SK-N-MC (cell line): Measurements from ENCODE around the gene ALDH16A1.

Experiments used
- EZH2 ChIP-seq: fragments of 200-600 bp; sonication (generic); IDR thresholded peaks from one replicate; pipeline ENCODE4 v1.6.1; 2017; ENCODE audit warnings: antibody characterized with exemption
- FOXP2 ChIP-seq: optimal IDR thresholded peaks from 2 replicates; pipeline ENCODE3; 2011; ENCODE audit warnings: mild to moderate bottlenecking, moderate library complexity; ENCODE audit not compliant: insufficient read depth; ENCODE audit errors: extremely low read length, control extremely low read depth
- POLR2AphosphoS5 ChIP-seq: IDR thresholded peaks from 2 replicates; pipeline ENCODE4 v1.6.1; 2012; ENCODE audit warnings: mild to moderate bottlenecking, low read depth, low read length, borderline replicate concordance

DNA sequence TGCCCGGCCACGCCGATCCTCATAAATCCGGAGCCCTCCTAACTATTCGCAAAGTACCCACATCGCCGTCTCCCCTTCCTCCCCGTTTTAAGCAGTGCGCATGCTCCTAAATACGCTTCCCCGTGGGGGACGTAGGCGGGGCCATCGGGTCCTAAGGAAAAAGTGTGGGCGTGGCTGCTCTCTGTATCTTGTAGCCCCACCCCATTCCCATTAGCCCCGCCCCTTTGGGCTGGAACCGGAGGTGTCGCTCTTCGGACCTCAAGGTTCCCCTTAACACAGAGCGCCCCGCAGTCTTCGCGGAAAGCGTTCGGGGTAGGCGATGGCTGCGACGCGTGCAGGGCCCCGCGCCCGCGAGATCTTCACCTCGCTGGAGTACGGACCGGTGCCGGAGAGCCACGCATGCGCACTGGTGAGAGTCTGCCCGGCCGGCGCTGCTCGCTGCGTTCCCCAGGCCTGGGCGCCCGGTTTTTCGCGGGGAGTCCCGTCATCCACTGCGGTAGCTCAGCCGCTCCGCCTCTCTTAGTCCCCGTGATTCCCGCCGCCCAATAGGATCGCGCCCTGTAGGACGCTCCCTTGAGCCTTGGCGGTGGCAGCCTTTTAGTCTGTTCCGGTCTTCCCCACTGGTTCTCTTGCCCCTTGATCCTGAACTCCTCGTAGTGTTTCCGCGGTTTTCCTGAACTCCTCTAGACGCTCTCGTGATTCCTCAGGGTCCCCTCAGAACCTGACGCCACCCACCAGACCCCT is at the start of gene ALDH16A1:
- TF ChIP-seq EZH2 (no peak), POLR2AphosphoS5 (peak; percentile 96), FOXP2 (no peak)
